K562 (cell line): ENCODE data around the gene PLAC8. TPM values are rescaled to one million over a fixed set of nuclear protein-coding genes. Genes with fewer than 3 reads are reported as not detected.
A peak's percentile ranks its signal among the peaks of the same experiment; 100 is the strongest.

Experiments used
- ATAC-seq: fragments of 200-7000 bp; cut with Tn5 transposase; 3 replicates; pipeline ENCODE4 v1.9.1; 2020; ENCODE audit warnings: moderate library complexity
- BruUV-seq: library from RNA; stranded (reverse); fragments of 400-500 nt; replicated peaks from 2 replicates; lab custom pipeline; 2021; lab: Mats Ljungman, UMichigan
- CTCF ChIA-PET: fragments of 300-600 bp; formaldehyde crosslinking; extraction: SDS; loops from one replicate; lab custom pipeline; 2021; ENCODE audit warnings: low intra/inter-chr PET ratio; lab: Yijun Ruan, JAX
- POLR2A ChIA-PET: fragments of 300-600, 350-650 bp; sonication (Branson Sonifier 250); formaldehyde crosslinking; extraction: SDS; loops from one replicate; lab custom pipeline; 2021; ENCODE audit warnings: antibody characterized with exemption, inconsistent platforms; lab: Yijun Ruan, JAX
- DNase-seq, 4 experiments: peaks; one replicate each; pipeline versions ENCODE4 v3.0.0 to v3.0.0-alpha.2; 2011 to 2018; ENCODE audit warnings: low spot score in 3 of 4, mixed read lengths in 3 of 4; ENCODE audit errors: extremely low read depth in 1 of 4
- FAIRE-seq: peaks from 2 replicates; lab custom pipeline; 2011; peaks lifted over from hg19 to GRCh38; lab: Jason Lieb, UNC
- H2AFZ ChIP-seq: 2 replicates; pipeline ENCODE4 v1.6.0; 2011; ENCODE audit warnings: low read depth, low read length, control low read depth, inconsistent platforms
- H3K27ac ChIP-seq: fragments of 200-600 bp; 3 replicates; pipeline ENCODE4 v1.8.0; 2011; ENCODE audit warnings: low read depth, mild to moderate bottlenecking, control low read depth, inconsistent platforms, low read length, moderate library complexity, mixed read lengths; ENCODE audit errors: extremely low read depth
- H3K27me3 ChIP-seq, 2 experiments: fragments of 300-600 bp in 1 of 2; 2 replicates in 1 of 2; 3 replicates in 1 of 2; pipeline versions ENCODE4 v1.6.0 to v1.8.0; 2011; ENCODE audit warnings: inconsistent platforms in 2 of 2, low read length in 2 of 2, mild to moderate bottlenecking in 1 of 2, mixed read lengths in 1 of 2, moderate library complexity in 1 of 2; ENCODE audit not compliant: control insufficient read depth in 2 of 2, insufficient read depth in 2 of 2
- H3K36me3 ChIP-seq: fragments of 300-600 bp; 3 replicates; pipeline ENCODE4 v1.8.0; 2011; ENCODE audit warnings: mild to moderate bottlenecking, low read length, inconsistent platforms; ENCODE audit not compliant: control insufficient read depth, insufficient read depth
- H3K4me1 ChIP-seq, 2 experiments: fragments of 200-600 bp in 1 of 2; replicated peaks in 1 of 2; 2 replicates in 1 of 2; 3 replicates in 1 of 2; pipeline versions ENCODE4 v1.5.1 to v1.8.0; 2011; ENCODE audit warnings: inconsistent platforms in 2 of 2, low read length in 2 of 2, mild to moderate bottlenecking in 1 of 2, mixed read lengths in 1 of 2, moderate library complexity in 1 of 2; ENCODE audit not compliant: control insufficient read depth in 2 of 2, insufficient read depth in 2 of 2
- H3K4me2 ChIP-seq: 2 replicates; pipeline ENCODE4 v1.6.1; 2011; ENCODE audit warnings: low read length, control low read depth, inconsistent platforms, mixed read lengths; ENCODE audit not compliant: insufficient read depth
- H3K4me3 ChIP-seq: fragments of 200-600 bp; sonication (generic), shearing (Covaris generic); 2 replicates; pipeline ENCODE4 v1.5.1; 2016; ENCODE audit warnings: control low read depth, inconsistent platforms
- H3K79me2 ChIP-seq: fragments of 200-600 bp; 3 replicates; pipeline ENCODE4 v1.8.0; 2011; ENCODE audit warnings: low read length, inconsistent platforms; ENCODE audit not compliant: control insufficient read depth, insufficient read depth
- H3K9ac ChIP-seq, 2 experiments: 2 replicates each; pipeline versions ENCODE4 v1.6.0 to v1.6.1; 2011; ENCODE audit warnings: low read depth in 2 of 2, low read length in 2 of 2, control low read depth in 1 of 2, inconsistent platforms in 1 of 2, mild to moderate bottlenecking in 1 of 2, mixed read lengths in 1 of 2; ENCODE audit not compliant: insufficient read depth in 1 of 2
- H3K9me1 ChIP-seq: one replicate; pipeline ENCODE4 v1.6.0; 2011; ENCODE audit warnings: inconsistent platforms, mild to moderate bottlenecking, low read length, moderate library complexity; ENCODE audit not compliant: control insufficient read depth, insufficient read depth
- H3K9me3 ChIP-seq: replicated peaks from 2 replicates; pipeline ENCODE4 v1.5.1; 2011; ENCODE audit warnings: low read depth, low read length, inconsistent platforms; ENCODE audit not compliant: control insufficient read depth, insufficient read depth
- H4K20me1 ChIP-seq: replicated peaks from 2 replicates; pipeline ENCODE4 v1.6.1; 2011; ENCODE audit warnings: low read length, inconsistent platforms, mixed read lengths; ENCODE audit not compliant: control insufficient read depth, insufficient read depth
- EWSR1 ChIP-seq: fragments of 450-650 bp; IDR thresholded peaks from 2 replicates; pipeline ENCODE4 v1.6.1; 2018; ENCODE audit warnings: borderline replicate concordance, mild to moderate bottlenecking, low read depth, moderate library complexity; ENCODE audit not compliant: partially characterized antibody
- KDM1A ChIP-seq, 2 experiments: fragments of 450-650 bp; IDR thresholded peaks; 2 replicates each; pipeline ENCODE4 v1.6.1; 2016; ENCODE audit warnings: mild to moderate bottlenecking in 2 of 2
- MEF2A ChIP-seq: IDR thresholded peaks from 2 replicates; pipeline ENCODE4 v1.6.1; 2011; ENCODE audit warnings: low read depth, mild to moderate bottlenecking, low read length, moderate library complexity; ENCODE audit not compliant: control insufficient read depth
- MTA3 ChIP-seq: fragments of 450-650 bp; formaldehyde crosslinking; IDR thresholded peaks from 2 replicates; pipeline ENCODE4 v1.6.1; 2017; ENCODE audit warnings: mild to moderate bottlenecking, borderline replicate concordance
- MYNN ChIP-seq, 2 experiments: sonication (generic); formaldehyde crosslinking in 1 of 2; IDR thresholded peaks; 2 replicates each; pipeline versions ENCODE4 v1.5.0 to v1.6.1; 2016 to 2020; ENCODE audit warnings: antibody characterized with exemption in 1 of 2, missing genetic modification reagents in 1 of 2
- NFIC ChIP-seq: fragments of 450-650 bp; IDR thresholded peaks from 2 replicates; pipeline ENCODE4 v1.6.1; 2017; ENCODE audit warnings: mild to moderate bottlenecking, inconsistent platforms
- WGBS: fragments of 100-300 bp; shearing (Covaris generic); methylation state at CpG from one replicate; pipeline ENCODE4 v1.1.6; 2016; ENCODE audit warnings: low coverage, mixed read lengths; ENCODE audit not compliant: insufficient coverage; ENCODE audit errors: missing lambda C conversion rate; 5-methylcytosine and 5-hydroxymethylcytosine counted together
- in situ Hi-C: fragments of 300-500 bp; cut with MboI; formaldehyde crosslinking; loops from 4 replicates; pipeline ENCODE4 v1.15.0; 2018; ENCODE audit warnings: inconsistent platforms, mixed read lengths
- intact Hi-C: fragments of 100-400 bp; cut with micrococcal nuclease; formaldehyde crosslinking; loops from 2 replicates; pipeline ENCODE4 v1.14.2; 2022
- polyA plus RNA-seq, 8 experiments: library from polyadenylated mRNA; depleted of rRNA in 4 of 8; stranded (reverse) in 5 of 8; unstranded in 3 of 8; fragments of >200 nt; fragmentation: Nextera tagmentation in 2 of 8; fragmentation: Illumina TruSeq in 1 of 8; extraction: Ambion mirVana in 2 of 8; extraction: Trizol in 1 of 8; gene quantifications; 2 replicates each; pipeline versions ENCODE4 v1.2.1 to v1.2.3, GENCODE V29; 2011 to 2014; ENCODE audit warnings: inconsistent platforms in 1 of 8, missing spikeins in 1 of 8
- total RNA-seq, 7 experiments: library from RNA; depleted of rRNA in 6 of 7; stranded (reverse); fragments of >200 nt in 6 of 7; fragmentation: Illumina TruSeq in 2 of 7; extraction: Trizol in 2 of 7; gene quantifications; 2 replicates each; pipeline versions ENCODE4 v1.2.1 to v1.2.3, GENCODE V29; 2011 to 2021; ENCODE audit warnings: low replicate concordance in 1 of 7

The PLAC8 gene
- total and polyA plus RNA-seq, 9 of the 15 experiments (the other 6 are each of a cell fraction or from before 2014, with no cell fraction given), result 0.27 to 0.51 TPM; not detected in 7

- H3K79me2 ChIP-seq, result peaks cover 25% of the 10 kb centered on the region; the same call in 2 of the 3 replicates
- H4K20me1 ChIP-seq, result no peaks in the 10 kb centered on the region
- no peak overlapping the region for H3K4me3 ChIP-seq
- H3K9me3 ChIP-seq, result no peaks in the 10 kb centered on the region
- POLR2A ChIA-PET, result interaction anchor here (0.8 to 1.8 kb wide), 2 partner anchors 12 to 238 kb away, joined by 3 to 10 read pairs; partner anchors contain the start of genes COPS4 and COQ2
- H2AFZ ChIP-seq, result no peak overlapping the region
- no peaks in the 10 kb centered on the region for H3K4me1 ChIP-seq
- ATAC-seq, result no peak
- CTCF ChIA-PET, result interaction anchor here (0.6 kb wide), 1 partner anchor 27 kb away, joined by 5 read pairs; no protein-coding TSS in a partner anchor
- BruUV-seq, result no TSS peak
- DNase-seq, result no peak
- H3K27ac ChIP-seq, result no peak overlapping the region
- 83% methylated on average over 8 of the region's 8 CpGs for WGBS
- no peak for FAIRE-seq
- TF ChIP-seq MTA3 (no peak), NFIC (peak; percentile 40; the same call in 1 of the 2 replicates)
- TF ChIP-seq, all 486 proteins: peak for 1
- peaks cover 43% of the 10 kb centered on the region; the same call in 2 of the 3 replicates for H3K36me3 ChIP-seq
- in situ Hi-C loops, result no loop called here
- H3K4me2 ChIP-seq, result no peak overlapping the region
- no peaks in the 10 kb centered on the region for H3K27me3 ChIP-seq
- intact Hi-C loops, result no loop called here
- no peak overlapping the region for H3K9ac ChIP-seq
- no peaks in the 10 kb centered on the region for H3K9me1 ChIP-seq
These were observed 67.6 kb downstream of the PLAC8 start for GRCh38 chr4:83046693-83047473.

GRCh38 chr4:83043801-83044407 lies 70.6 kb downstream of the PLAC8 start:
- Histone ChIP-seq H2AFZ (no peak overlapping the region), H3K27me3 (no peaks in the 10 kb centered on the region), H3K27ac (no peak overlapping the region), H3K36me3 (peaks cover 15% of the 10 kb centered on the region; the same call in 1 of the 3 replicates), H3K4me3 (no peak overlapping the region), H3K79me2 (peaks cover 50% of the 10 kb centered on the region), H3K9me1 (no peaks in the 10 kb centered on the region), H3K9me3 (no peaks in the 10 kb centered on the region)
- intact Hi-C loops, result no loop called here
- WGBS, result 81% methylated on average over 13 of the region's 14 CpGs
- in situ Hi-C loops, result no loop called here
- FAIRE-seq (no peak), ATAC-seq (no peak)
- no TSS peak for BruUV-seq
- POLR2A ChIA-PET, result no interaction called here
- peak; percentile 87 for TF ChIP-seq MYNN (IDR thresholded peaks at IDR 0.05)
- TF ChIP-seq MYNN (CRISPR knock-in tag; IDR thresholded peaks at IDR 0.05), result no peak; the same call in 1 of the 2 replicates
- TF ChIP-seq MEF2A, result peak; percentile 58; the same call in 1 of the 2 replicates
- peak; percentile 22 to 38; a peak in 2 of 4 replicates for TF ChIP-seq KDM1A (IDR thresholded peaks at IDR 0.05)
- no peak for TF ChIP-seq EWSR1
- TF ChIP-seq, all 486 proteins: peak for 3
- Histone ChIP-seq H3K4me2 (no peak overlapping the region), H3K9ac (no peak overlapping the region), H4K20me1 (no peaks in the 10 kb centered on the region), H3K4me1 (no peaks in the 10 kb centered on the region; a peak in 1 of 5 replicates)
- CTCF ChIA-PET, result no interaction called here
- no peak for DNase-seq
